ENCODE data around the gene GRB10.

- TF ChIP-seq, protein P1, sequence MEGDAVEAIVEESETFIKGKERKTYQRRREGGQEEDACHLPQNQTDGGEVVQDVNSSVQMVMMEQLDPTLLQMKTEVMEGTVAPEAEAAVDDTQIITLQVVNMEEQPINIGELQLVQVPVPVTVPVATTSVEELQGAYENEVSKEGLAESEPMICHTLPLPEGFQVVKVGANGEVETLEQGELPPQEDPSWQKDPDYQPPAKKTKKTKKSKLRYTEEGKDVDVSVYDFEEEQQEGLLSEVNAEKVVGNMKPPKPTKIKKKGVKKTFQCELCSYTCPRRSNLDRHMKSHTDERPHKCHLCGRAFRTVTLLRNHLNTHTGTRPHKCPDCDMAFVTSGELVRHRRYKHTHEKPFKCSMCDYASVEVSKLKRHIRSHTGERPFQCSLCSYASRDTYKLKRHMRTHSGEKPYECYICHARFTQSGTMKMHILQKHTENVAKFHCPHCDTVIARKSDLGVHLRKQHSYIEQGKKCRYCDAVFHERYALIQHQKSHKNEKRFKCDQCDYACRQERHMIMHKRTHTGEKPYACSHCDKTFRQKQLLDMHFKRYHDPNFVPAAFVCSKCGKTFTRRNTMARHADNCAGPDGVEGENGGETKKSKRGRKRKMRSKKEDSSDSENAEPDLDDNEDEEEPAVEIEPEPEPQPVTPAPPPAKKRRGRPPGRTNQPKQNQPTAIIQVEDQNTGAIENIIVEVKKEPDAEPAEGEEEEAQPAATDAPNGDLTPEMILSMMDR (IDR thresholded peaks at IDR 0.05): no peak
- no peak for TF ChIP-seq POLR2A (IDR thresholded peaks at IDR 0.05)
Measured at GRCh38 chr7:50793947-50794570, 11.4 kb upstream of the GRB10 start.

All from uterus (tissue), 2 donors.